Measurements from ENCODE around the gene AP1M1.

- TF ChIP-seq CTCF (IDR thresholded peaks at IDR 0.05): no peak
- no peak for TF ChIP-seq POLR2AphosphoS5 (IDR thresholded peaks at IDR 0.05; ENCODE audit: insufficient read depth in 1 of 2, low read depth in 1 of 2)
Measured at GRCh38 chr19:16164222-16164890, 33.4 kb upstream of the AP1M1 start.

All from vagina (tissue), 2 donors.